OCI-LY7 (cell line): ENCODE measurements around the gene ACTN1.

Experiments
- CTCF ChIP-seq: fragments of 200-600 bp; sonication (generic); conservative IDR thresholded peaks from 2 replicates; pipeline ENCODE4 v1.5.1; 2014; ENCODE audit warnings: mild to moderate bottlenecking, antibody characterized with exemption, low read length, moderate library complexity, mixed read lengths
- EZH2phosphoT487 ChIP-seq: fragments of 200-600 bp; sonication (generic); IDR thresholded peaks from 2 replicates; pipeline ENCODE4 v1.6.1; 2018; ENCODE audit warnings: low read depth, borderline replicate concordance, mild to moderate bottlenecking, mixed run types, antibody characterized with exemption, low read length, moderate library complexity, mixed read lengths

GRCh38 chr14:68938271-68939150, 40.6 kb downstream of the ACTN1 start:
- no peak for TF ChIP-seq CTCF
- no peak for TF ChIP-seq EZH2phosphoT487
